Measurements from ENCODE around the gene HIPK2.

HIPK2 gene

DNA sequence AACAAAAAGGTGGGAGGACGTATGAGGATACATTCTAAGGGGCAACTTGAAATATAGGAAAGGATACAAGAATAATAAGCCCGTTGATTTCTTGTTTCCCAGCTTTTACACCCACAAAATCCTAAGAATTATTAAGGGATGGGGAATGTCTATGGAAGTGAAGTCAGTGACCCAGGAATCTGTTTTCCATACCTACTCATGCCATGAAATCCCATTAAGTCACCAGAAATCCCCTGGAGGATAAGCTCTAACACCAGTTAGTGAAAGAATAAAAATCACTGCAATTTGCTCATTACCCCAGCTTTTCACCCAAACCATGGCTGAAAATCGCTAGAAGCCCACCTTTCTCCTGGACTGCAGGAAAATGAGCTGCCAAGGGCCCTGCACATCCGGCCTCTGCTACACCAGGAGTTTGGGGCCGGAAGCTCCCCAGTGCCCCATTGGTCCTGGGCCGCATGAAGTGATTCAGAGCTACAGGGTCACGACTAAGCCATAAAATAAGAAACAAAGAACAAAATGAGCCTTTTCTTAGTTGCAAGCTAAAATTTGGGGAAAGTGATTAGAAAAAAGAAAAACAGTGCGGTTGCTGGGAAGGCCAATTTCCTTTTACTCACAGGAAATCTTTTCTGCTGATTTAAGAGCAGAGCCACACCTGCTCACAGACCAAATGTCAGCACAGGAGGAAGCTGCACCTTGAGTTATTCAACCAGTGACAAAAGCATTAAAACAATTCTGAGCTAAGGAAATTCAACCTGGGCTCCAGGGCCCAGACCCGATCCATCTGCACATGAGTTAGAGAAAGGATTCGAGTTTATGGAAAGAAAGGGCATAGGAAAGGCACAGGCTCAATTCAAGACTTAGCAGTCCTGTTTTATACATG, 40.3 kb downstream of the HIPK2 start:
- TF ChIP-seq RAD21 (IDR thresholded peaks at IDR 0.05; ENCODE audit: low read depth) = no peak
- TF ChIP-seq, protein P1, sequence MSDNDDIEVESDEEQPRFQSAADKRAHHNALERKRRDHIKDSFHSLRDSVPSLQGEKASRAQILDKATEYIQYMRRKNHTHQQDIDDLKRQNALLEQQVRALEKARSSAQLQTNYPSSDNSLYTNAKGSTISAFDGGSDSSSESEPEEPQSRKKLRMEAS (IDR thresholded peaks at IDR 0.05) = no peak
- no peak for TF ChIP-seq EGR1 (IDR thresholded peaks at IDR 0.05)
- no peak for TF ChIP-seq EP300 (IDR thresholded peaks at IDR 0.05; ENCODE audit: borderline replicate concordance)
- no peak for TF ChIP-seq TAF1 (IDR thresholded peaks at IDR 0.05; ENCODE audit: low read depth)
- TF ChIP-seq CEBPB (IDR thresholded peaks at IDR 0.05) = no peak
- TF ChIP-seq ZBTB7A (IDR thresholded peaks at IDR 0.05; ENCODE audit: low read depth) = no peak
- TF ChIP-seq, protein P2, sequence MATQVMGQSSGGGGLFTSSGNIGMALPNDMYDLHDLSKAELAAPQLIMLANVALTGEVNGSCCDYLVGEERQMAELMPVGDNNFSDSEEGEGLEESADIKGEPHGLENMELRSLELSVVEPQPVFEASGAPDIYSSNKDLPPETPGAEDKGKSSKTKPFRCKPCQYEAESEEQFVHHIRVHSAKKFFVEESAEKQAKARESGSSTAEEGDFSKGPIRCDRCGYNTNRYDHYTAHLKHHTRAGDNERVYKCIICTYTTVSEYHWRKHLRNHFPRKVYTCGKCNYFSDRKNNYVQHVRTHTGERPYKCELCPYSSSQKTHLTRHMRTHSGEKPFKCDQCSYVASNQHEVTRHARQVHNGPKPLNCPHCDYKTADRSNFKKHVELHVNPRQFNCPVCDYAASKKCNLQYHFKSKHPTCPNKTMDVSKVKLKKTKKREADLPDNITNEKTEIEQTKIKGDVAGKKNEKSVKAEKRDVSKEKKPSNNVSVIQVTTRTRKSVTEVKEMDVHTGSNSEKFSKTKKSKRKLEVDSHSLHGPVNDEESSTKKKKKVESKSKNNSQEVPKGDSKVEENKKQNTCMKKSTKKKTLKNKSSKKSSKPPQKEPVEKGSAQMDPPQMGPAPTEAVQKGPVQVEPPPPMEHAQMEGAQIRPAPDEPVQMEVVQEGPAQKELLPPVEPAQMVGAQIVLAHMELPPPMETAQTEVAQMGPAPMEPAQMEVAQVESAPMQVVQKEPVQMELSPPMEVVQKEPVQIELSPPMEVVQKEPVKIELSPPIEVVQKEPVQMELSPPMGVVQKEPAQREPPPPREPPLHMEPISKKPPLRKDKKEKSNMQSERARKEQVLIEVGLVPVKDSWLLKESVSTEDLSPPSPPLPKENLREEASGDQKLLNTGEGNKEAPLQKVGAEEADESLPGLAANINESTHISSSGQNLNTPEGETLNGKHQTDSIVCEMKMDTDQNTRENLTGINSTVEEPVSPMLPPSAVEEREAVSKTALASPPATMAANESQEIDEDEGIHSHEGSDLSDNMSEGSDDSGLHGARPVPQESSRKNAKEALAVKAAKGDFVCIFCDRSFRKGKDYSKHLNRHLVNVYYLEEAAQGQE (IDR thresholded peaks at IDR 0.05; ENCODE audit: low read depth) = no peak
- TF ChIP-seq CREB1 (IDR thresholded peaks at IDR 0.05; ENCODE audit: low read depth) = no peak
- TF ChIP-seq, protein P3, sequence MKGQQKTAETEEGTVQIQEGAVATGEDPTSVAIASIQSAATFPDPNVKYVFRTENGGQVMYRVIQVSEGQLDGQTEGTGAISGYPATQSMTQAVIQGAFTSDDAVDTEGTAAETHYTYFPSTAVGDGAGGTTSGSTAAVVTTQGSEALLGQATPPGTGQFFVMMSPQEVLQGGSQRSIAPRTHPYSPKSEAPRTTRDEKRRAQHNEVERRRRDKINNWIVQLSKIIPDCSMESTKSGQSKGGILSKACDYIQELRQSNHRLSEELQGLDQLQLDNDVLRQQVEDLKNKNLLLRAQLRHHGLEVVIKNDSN (IDR thresholded peaks at IDR 0.05) = no peak
- no peak for TF ChIP-seq TCF12 (IDR thresholded peaks at IDR 0.05; ENCODE audit: low read depth)
- no peak for TF ChIP-seq FOXM1 (IDR thresholded peaks at IDR 0.05; ENCODE audit: borderline replicate concordance, low read depth)
- no peak for TF ChIP-seq NFIC (IDR thresholded peaks at IDR 0.05)
- no peak for TF ChIP-seq YY1 (IDR thresholded peaks at IDR 0.05; ENCODE audit: low read depth)
- TF ChIP-seq TEAD4 (IDR thresholded peaks at IDR 0.05) = no peak

DNA sequence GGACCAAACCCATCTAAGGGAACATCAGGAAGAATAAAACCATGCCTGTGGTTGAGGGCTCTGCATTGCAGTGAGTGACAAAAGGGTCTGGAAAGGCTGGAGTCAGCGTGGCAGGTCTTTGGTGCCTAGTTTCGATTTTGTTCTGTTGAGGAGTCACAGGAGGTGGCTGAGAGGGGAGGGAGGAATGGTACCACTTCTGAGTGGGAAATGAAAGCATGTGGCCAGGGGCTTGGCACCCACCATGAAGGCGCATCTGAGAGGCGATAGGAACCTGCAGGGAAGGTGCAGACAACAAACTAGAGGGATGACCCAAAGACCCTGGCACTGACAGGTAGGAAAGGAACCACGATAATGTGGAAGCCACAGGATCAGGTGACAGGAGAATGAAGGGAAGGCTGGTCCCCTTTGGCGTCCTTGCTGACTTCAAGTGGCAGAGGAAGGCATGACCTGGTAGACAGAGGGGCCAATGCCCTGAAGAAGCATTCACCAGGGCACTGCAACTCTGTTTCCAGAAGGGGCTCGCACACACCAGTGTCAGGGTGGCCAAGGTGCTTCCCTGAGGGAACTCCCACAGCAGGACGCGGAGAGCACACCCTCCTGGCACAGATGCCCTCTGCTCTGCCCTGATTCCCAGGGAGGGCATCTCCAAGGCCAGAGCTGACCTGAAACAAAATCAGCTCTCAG, 41.7 kb downstream of the HIPK2 start:
- no peak for TF ChIP-seq ZBTB7A (IDR thresholded peaks at IDR 0.05; ENCODE audit: low read depth)

DNA sequence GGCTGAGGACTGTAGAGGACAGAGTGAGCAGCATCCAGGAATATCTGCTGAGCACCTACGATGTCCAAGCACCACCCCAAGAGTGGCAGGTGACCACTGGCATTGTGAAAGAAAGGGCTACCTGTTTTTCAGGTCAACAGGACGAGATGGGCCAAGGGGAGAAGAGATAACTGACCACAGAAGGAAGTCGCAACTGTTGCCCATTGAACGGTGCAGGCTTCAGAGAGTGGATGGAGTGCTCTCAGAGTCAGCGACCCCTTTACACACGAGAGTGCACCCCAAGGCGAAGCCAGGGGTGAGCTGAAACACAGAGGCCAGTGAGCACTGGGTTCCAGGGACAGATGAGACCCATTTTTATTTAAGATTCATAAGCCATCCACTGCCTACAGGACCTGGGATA, 42.3 kb downstream of the HIPK2 start:
- no peak for TF ChIP-seq EP300 (IDR thresholded peaks at IDR 0.05; ENCODE audit: borderline replicate concordance)
- no peak for TF ChIP-seq CREB1 (IDR thresholded peaks at IDR 0.05; ENCODE audit: low read depth)
- TF ChIP-seq, protein P1 (IDR thresholded peaks at IDR 0.05) = no peak
- TF ChIP-seq TCF12 (IDR thresholded peaks at IDR 0.05; ENCODE audit: low read depth) = no peak
- TF ChIP-seq, protein P2 (IDR thresholded peaks at IDR 0.05; ENCODE audit: low read depth) = no peak
- TF ChIP-seq TEAD4 (IDR thresholded peaks at IDR 0.05) = no peak
- TF ChIP-seq, protein P3 (IDR thresholded peaks at IDR 0.05) = no peak
- no peak for TF ChIP-seq RAD21 (IDR thresholded peaks at IDR 0.05; ENCODE audit: low read depth)
- no peak for TF ChIP-seq NFIC (IDR thresholded peaks at IDR 0.05)
- no peak for TF ChIP-seq EGR1 (IDR thresholded peaks at IDR 0.05)
- no peak for TF ChIP-seq YY1 (IDR thresholded peaks at IDR 0.05; ENCODE audit: low read depth)
- TF ChIP-seq CEBPB (IDR thresholded peaks at IDR 0.05) = no peak
- no peak for TF ChIP-seq TAF1 (IDR thresholded peaks at IDR 0.05; ENCODE audit: low read depth)
- TF ChIP-seq ZBTB7A (IDR thresholded peaks at IDR 0.05; ENCODE audit: low read depth) = no peak

DNA sequence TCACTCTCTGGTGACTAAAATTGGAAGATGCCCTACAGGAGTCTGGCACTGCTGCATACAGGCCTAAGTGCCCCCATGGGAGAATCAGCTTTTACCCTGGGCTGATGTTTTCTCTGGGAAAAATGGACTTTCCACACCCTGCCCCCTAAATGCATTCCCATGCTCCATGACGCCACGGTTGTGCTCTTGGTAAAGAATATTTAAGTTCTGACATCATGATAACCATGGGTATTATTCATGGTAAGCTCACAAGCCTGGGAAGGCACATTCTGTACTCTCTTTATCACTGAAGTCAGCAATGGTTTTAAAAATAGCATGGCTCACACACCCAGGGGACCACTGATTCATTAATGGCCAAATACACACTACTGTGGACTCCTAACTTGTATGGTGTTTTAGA, 43.4 kb downstream of the HIPK2 start:
- TF ChIP-seq, protein P1 (IDR thresholded peaks at IDR 0.05) = no peak
- TF ChIP-seq ZBTB7A (IDR thresholded peaks at IDR 0.05; ENCODE audit: low read depth) = no peak
- no peak for TF ChIP-seq FOXM1 (IDR thresholded peaks at IDR 0.05; ENCODE audit: borderline replicate concordance, low read depth)
- no peak for TF ChIP-seq CEBPB (IDR thresholded peaks at IDR 0.05)
- TF ChIP-seq YY1 (IDR thresholded peaks at IDR 0.05; ENCODE audit: low read depth) = no peak
- TF ChIP-seq CREB1 (IDR thresholded peaks at IDR 0.05; ENCODE audit: low read depth) = no peak
- TF ChIP-seq TAF1 (IDR thresholded peaks at IDR 0.05; ENCODE audit: low read depth) = no peak
- no peak for TF ChIP-seq EGR1 (IDR thresholded peaks at IDR 0.05)
- no peak for TF ChIP-seq NFIC (IDR thresholded peaks at IDR 0.05)
- no peak for TF ChIP-seq RAD21 (IDR thresholded peaks at IDR 0.05; ENCODE audit: low read depth)
- TF ChIP-seq, protein P2 (IDR thresholded peaks at IDR 0.05; ENCODE audit: low read depth) = no peak
